ENCODE results near the gene NACC2. TPM values are rescaled to one million over a fixed set of nuclear protein-coding genes. Genes with fewer than 3 reads are reported as not detected.

The NACC2 gene, protein sequence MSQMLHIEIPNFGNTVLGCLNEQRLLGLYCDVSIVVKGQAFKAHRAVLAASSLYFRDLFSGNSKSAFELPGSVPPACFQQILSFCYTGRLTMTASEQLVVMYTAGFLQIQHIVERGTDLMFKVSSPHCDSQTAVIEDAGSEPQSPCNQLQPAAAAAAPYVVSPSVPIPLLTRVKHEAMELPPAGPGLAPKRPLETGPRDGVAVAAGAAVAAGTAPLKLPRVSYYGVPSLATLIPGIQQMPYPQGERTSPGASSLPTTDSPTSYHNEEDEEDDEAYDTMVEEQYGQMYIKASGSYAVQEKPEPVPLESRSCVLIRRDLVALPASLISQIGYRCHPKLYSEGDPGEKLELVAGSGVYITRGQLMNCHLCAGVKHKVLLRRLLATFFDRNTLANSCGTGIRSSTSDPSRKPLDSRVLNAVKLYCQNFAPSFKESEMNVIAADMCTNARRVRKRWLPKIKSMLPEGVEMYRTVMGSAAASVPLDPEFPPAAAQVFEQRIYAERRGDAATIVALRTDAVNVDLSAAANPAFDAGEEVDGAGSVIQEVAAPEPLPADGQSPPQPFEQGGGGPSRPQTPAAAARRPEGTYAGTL
- 41.4 TPM for total RNA-seq
- long read RNA-seq, full-length matches to known transcripts = 1 of 62 reads
- long read RNA-seq, partial matches to known transcripts = 1 of 62 reads
- long read RNA-seq, other reads (novel, unspliced or antisense) = 60 of 62 reads

DNA sequence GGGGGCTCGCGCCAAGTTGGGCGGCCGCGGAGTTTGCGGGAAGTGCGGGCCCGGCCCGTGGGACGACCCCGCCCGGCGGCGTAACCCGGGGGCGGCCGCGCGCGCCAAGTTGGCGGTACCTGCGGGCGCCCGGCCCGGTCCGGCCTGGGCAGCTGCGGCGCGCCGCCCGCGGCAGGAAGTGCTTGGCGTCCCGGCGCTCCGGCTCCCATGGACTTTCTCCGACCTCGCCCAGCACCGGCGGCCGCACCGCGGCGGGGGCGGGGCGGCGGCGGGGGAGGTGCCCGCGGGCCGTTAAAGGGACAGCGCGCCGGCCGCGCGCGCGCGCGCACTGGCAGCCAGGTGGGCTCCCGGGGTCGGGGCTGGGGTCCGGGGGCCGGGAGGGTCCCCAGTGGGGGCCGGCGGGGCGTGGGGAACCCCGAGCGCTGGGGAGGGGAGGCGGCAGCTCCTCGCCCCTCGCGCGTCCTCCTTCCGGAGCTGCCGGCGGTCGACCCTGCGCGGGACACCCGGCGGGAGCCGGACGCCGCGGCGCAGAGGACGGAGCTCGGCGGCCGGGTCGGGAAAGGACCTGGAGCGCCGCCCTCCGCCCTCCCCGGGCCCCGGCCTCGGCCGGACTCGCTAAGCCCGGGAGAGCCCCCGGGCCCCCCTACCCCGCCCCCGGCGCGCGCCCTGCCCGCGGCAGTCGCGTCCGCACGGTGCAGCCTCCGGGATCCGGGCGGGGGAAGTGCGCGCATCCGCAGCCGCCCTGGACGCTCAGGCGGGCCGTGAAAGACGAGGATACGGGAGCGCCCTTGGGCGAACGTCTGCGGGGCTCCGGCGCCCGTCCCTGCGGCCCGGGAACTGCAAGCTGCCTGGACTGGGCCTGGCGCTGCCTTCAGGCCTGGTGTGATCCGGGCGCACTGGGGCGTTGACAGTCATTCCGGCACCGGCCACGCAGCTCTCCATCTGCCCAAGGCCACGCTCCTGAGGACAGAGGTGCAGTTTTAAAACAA is at the start of gene NACC2:
Gene NACC2 (minus strand): TSS at position 220 of the 989 bp plus-strand sequence. CDS start 44,768 bp downstream, outside the sequence.
- DNase-seq (ENCODE audit: low spot score) = no peak

DNA sequence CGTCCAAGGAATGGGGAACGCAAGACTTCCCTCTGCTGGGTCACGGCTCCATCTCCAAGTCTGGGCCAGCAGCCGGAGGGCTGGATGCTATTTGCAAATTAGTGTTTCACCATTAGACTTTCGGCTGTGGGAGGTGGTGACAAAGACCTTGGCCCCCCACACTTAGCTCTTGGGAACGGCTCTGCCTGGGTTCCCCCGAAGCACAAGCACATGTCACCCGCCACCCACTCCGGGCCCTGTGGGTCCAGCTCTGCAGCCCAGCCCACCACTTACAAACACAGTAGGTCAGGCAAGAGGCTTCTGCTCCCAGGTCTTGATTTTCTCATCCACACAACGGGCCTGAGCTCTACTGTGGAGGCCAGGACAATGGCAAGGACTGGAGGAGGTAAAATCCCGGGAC is 49.4 kb upstream of the NACC2 start:
- no peak for DNase-seq (ENCODE audit: low spot score)

DNA sequence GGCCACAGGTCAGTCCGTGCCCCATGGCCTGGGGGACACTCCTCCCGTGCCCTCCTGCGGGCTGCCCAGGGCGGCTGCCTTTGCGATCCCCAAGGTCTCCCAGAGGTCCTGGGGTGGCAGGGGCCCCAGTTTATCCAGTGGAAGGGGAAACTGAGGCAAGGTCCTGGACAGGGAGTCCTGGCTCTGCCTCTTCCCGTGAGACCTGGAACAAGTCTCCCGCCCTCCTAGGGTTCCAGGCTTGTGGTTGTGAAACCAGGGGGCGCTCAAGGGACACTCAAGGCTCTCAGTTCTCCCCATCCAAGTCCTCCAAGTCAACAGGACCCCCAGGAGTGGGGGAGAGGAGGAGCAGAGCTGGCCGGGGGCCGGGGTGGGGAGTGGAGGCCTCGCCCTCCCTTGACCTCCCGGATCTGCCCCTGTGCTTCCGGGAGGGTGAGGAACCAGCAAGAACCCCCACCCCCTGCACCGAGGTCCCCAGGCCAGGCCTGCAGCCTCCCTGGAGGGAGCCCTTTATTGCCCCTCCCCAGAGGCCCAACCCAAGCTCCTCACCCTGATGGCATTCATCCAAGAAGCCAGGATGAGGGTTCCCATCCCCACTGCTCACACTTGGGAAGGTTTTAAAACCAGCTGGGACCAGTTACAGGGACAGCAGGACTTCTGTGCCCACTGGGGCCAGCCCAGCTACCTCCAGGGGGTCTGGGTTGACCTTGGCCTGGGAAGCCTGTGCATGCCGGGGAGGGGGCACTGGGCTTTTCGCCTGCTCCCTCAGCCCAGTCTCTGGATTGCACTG is 48.3 kb upstream of the NACC2 start:
- no peak for DNase-seq (ENCODE audit: low spot score)

GRCh38 chr9:136142859-136143214 is 47.7 kb upstream of the NACC2 start:
- no peak for DNase-seq (ENCODE audit: low spot score)

GRCh38 chr9:136142414-136142796 is 47.3 kb upstream of the NACC2 start:
- no peak for DNase-seq (ENCODE audit: low spot score)

DNA sequence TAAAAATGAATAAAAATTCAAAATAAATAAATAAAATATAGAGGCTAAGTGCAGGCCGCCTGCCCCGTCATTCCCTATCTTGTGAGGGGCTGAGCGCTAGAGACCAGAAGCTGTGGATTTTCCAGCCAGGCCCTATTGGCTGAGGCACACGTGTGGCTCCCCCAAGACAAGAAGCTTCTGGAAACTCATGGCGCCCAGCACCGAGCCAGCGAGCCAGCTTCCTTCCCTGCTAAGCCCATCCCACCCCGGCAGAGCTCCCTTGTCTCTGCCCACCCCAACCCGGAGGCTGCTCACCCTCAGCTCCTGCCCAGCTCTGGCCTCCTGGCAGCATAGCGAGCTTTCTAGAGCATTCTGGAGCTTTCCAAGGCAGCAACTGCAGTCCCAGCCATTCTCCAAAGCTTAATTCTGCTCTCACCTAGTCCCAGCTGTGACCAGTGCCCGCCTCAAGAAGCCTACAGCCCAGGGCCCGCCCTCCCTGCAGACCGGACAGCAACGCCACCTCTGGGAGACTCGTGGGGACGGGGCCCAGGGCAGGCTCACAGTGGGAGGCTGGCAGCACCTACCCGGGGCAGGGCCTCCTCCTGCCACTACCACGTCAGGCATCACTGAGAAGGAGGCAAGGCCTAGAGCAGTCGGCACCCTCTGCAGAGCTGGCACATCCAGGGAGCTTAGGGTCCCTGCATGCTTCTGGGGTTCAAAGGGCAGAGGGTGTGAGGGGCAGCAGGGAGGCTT is 46.8 kb upstream of the NACC2 start:
- no peak for DNase-seq (ENCODE audit: low spot score)

- DNase-seq (ENCODE audit: low spot score) = no peak
Measured at GRCh38 chr9:136140966-136141365, 45.9 kb upstream of the NACC2 start.

DNA sequence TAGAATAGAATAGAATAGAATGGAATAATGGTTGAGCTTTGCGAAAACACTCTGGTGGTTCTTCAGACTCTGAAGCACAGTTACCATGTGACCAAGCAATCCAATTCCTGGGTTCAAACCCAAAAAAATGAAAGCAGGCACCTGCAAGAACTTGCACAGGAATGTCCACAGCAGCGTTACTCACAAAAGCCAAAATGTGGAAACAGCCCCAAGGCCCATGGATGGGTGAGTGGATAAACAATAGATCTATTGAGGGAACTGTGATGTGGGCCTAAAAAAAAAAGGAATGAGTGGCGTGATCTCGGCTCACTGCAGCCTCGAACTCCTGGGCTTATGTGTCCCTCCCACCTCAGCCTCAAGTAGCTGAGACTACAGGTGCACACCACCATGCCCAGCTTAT is 45.0 kb upstream of the NACC2 start:
- no peak for DNase-seq (ENCODE audit: low spot score)

- no peak for DNase-seq (ENCODE audit: low spot score)
Measured at GRCh38 chr9:136138566-136138965, 43.5 kb upstream of the NACC2 start.

DNA sequence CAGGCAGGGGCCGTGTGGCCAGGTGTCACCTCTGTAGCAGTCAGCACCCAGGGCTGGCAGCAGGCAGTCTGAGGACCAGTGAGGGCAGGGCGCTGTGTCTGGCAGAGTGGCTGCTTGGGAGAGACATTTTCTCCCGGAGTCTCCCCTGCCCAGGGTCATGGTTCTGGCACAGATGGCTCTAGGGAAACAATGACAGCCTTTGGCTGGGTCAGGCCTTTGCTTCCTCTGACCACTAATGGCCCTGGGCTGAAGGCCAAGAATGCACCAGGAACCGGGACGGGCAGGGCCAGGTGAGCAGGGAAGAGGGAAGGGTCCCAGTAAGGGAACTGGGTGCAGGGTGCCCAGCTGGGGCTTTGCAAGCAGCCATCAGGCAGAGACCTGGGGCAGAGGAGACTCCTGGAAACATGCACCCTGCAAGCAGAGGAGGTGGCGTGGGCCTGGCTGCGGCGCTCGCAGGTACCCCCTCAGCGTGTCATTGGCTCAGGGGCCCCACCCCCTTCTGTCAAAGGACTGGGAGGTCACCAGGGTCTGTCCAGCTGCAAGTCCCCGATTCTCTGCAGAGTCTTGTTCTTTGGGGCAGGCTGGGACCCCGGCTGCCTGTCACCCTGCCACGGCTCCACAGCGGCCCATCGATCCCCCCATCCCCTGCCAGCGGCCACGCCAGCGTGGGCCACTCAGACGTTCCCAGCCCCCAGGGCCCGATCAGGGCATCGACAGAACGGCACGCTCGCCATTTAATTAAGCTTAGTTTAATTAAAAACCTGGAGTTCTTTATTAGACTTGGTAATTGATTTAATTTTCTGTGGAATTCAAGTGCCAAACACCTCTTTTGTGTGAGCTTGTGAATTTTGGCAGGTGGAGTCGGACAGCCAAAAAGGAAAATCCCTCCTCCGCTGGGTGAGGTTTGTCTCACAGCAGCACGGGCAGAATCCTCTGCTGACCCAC is 42.5 kb upstream of the NACC2 start:
- DNase-seq (ENCODE audit: low spot score) = no peak

DNA sequence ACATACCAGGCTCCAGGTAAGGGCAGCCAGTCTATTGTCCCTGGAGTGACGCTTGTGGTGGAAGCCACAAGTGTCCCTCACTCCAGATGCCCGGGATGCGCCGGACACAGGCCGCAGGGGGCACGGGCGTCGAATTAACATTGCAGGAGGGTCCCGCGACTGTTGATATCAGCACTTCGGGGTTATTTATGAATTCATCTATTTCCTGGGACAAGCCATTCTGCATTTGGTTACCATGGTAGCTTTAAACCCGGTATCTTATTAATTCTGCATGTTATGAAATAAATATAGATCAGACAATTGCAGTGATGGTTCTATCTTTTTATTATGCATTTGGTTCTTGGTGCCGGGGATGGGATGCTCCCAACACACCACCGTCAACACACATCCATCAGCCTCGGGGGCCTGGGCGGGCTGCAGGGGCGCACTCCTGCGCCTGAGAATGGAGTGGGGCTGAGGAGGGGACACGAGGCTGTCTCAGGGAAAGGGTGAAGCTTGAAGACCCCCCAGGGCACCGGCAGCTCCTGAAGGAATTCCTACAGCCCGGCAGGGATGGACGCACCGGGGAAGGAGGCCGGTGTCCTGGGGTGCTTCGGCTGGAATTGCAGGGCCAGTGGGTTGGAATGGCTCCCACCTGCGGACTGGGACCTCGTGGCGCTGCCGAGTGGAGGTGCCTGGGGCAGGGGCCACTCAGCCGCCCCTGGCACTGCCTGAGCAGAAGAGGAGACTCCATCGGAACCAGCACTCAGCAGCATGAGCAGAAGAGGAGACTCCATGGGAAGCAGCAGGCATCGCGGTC is 41.2 kb upstream of the NACC2 start:
- no peak for DNase-seq (ENCODE audit: low spot score)

GRCh38 chr9:136135326-136136126 is 40.4 kb upstream of the NACC2 start:
- DNase-seq (ENCODE audit: low spot score) = no peak

GRCh38 chr9:136133959-136134484 is 38.9 kb upstream of the NACC2 start:
- DNase-seq (ENCODE audit: low spot score) = no peak

DNA sequence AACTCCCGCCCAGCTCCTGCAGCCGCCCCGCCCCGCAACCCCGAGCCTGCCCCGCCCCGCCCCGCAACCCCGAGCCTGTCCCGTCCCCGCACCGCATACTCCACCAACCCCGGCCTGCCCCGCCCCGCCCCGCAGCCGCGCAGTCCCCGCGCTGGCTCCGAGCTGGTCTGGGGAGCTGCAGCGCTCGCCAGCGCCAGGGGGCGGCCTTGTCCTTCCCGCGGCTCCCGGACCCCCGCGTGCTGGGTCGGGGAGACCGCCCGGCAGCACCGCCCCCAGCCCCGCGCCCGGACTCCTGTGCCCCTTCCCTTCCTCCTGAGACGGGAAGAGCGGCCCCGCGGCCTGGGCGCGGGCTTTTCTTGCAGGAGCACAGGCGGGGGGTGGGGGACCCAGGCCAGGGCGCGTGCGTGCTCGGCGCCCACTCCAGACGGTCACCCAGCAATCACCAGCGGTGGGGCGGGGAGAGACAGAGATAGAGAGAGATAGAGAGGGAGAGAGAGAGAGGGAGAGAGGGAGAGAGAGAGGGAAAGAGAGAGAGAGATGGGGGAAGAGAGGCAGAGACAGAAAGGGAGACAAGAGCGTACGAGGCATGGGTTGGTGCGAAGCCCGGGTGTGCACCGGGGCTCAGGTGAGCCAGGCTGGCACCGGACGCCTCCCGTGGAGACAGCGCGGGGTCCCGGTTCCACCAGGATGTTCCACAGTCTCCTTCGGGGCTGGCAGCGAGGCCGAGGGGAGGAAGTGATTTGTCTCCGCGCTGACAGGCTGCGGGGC is 38.3 kb upstream of the NACC2 start:
- DNase-seq (ENCODE audit: low spot score) = no peak

GRCh38 chr9:136132512-136133050 is 37.5 kb upstream of the NACC2 start:
- no peak for DNase-seq (ENCODE audit: low spot score)

All from mesenteric fat pad (tissue), 1 donor.